A172 (cell line): ENCODE measurements around the gene TIMM23. TPM values are rescaled to one million over a fixed set of nuclear protein-coding genes. Genes with fewer than 3 reads are reported as not detected.
A peak's percentile ranks its signal among the peaks of the same experiment; 100 is the strongest.
"Not testable (repeated sequence)": the region's sequence is repeated elsewhere in the genome, so short reads cannot be mapped to it uniquely, and the experiment has no call there.

ENCODE experiments used
- DNase-seq: peaks from one replicate; pipeline ENCODE4 v3.0.0-alpha.2; 2015; ENCODE audit warnings: low spot score
- total RNA-seq: library from RNA; depleted of rRNA; stranded (reverse); fragments of >200 nt; shearing (Covaris generic); gene quantifications from 2 replicates; pipeline ENCODE4 v1.2.3, GENCODE V29; 2014; rRNA removed

TIMM23 gene, protein sequence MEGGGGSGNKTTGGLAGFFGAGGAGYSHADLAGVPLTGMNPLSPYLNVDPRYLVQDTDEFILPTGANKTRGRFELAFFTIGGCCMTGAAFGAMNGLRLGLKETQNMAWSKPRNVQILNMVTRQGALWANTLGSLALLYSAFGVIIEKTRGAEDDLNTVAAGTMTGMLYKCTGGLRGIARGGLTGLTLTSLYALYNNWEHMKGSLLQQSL
- 211 and 271 TPM in 2 replicates for total RNA-seq

DNA sequence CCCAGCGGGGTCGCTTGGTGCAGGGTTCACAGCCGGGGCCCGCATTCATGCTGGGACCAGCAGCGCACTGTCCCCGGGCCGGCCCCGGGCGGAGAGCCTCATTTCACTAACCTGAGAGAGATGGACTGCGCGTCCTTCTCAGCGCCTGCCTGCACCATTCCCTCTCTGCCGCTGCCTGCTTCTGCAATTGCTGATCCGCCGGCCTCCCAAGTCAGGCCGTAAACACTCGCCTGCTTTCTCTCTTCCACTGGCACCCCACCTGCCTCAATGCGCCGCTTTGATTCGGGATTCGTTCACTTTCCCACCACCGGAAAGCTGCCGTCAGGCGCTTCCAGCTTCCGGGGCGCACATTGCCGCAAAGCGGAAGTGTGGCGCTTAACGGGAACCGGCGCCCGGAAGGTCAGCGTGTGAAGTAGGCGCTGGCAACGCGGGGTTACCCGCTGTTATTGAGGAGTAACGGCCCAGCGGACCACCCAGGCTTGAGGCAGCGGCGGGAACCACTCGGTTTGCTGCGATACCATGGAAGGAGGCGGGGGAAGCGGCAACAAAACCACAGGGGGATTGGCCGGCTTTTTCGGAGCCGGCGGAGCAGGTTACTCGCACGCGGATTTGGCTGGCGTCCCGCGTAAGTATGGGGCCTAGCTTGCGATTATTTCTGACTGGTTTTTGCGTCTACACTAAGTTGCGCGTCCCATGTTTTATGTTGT, at the start of gene TIMM23:
TIMM23 (plus strand) TSS at position 384 of the 707 bp plus-strand sequence; CDS start at position 520, 136 bp downstream.
- DNase-seq = peak; percentile 70

DNA sequence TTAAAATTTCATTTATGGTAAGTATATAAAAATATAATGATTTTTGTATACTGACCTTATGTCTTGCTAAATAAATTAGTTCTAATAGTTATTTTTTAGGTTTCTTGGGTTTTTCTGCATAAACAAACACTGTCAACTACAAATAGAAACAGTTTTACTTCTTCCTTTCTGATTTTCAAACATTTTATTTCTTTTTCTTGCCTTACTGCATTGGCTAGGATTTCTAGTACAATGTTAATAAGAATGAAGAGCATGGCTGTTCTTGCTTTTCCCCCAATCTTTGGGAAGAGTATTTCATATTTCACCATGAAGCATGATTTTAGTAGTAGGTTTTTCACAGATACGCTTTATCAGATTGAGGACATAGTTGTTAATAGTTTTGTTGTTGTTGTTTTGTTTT, 45.5 kb upstream of the TIMM23 start:
- not testable (repeated sequence) for DNase-seq

DNA sequence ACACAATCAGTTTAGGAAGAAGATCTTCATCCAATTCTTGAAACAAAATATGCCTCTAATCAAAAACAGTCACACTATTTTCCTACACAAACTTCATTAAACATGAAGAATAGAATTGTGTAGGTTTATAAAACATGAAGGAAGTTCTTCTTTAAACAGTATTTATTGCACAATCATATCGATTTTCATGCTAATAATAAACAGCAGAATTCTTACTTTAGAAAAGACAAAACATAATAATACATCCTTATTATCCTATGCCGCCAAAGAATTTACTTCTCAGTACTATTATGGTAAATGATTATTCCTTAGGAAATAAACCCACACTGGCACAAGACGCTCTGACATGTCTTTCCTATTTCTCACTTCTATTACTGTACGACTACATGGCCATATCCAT, 41.0 kb upstream of the TIMM23 start:
- not testable (repeated sequence) for DNase-seq

DNA sequence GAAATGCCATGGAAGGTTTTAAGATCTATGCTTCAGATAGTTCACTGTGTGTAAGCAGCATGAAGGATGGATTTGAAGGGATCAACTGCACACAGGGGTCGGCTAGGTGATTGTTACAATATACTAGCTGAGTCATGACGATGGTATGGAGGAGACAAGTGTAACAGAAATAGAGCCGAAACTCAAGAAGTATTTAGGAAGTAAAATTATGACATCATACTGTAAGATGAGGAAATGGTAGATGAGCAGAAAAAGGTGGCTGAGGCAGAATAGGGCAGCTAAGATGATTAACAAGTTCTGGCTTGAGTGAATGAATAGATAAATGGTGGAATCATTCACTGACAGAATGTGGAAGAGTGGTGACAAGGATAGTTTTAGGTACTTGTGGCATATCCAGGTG, 37.5 kb upstream of the TIMM23 start:
- DNase-seq = not testable (repeated sequence)

DNA sequence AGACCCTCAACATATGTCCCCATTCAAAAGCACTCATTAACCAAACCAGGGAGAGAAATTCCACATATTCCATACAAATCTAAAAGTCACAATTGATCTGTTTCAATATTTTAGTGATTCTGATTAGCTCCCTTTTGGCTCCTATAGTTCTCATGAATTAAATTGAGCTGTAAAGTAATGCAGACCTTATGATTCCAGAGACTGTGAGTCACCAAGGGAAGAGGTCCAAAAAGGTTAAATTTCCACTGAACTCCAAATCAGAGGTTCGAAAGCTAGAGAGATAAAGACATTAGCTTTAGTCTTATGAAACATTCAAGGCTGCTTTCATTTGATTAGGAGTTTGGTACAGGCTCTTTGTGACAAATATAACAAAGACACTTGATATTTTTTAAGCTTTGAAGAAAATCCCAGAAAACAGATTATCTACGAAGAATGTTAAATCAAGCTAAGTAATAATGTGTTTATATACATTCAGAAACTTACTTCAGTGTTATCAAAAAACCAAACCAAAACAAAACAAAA, 33.1 kb upstream of the TIMM23 start:
- DNase-seq = not testable (repeated sequence)

DNA sequence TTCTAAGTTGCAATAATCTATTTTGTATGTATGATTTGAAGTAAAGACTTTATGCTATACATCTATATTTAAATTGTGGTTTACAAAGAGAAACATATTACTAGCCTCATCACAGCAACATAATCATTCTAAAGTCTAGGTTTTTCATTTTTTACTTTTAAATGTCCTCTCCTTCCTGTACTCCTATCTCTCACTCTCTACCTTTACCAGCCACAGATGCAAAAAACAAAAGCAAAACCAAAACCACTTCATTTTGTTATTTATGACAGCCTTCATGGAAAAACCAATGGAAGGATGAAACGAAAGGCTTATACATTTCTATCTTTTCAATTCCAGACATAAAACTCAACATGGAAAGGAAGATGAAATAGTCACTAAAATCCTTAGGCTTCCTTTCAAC, 31.1 kb upstream of the TIMM23 start:
- DNase-seq = not testable (repeated sequence)

DNA sequence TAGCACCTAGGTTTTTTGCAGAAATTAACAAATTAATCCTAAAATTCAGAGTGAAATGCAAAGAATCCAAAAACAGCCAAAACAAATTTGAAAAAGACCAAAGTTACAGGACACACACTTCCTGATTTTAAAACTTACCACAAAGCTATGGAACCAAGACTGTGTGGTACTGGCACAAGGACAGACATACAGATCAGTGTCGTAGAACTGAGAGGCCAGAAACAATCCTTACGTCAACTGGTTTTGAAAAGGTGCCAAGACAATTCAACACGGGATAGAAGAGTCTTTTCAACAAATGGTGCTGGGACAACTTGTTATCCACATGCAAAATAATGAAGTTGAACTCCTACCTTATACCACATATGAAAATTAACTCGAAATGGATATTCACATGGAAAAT, 26.8 kb upstream of the TIMM23 start:
- DNase-seq = not testable (repeated sequence)

DNA sequence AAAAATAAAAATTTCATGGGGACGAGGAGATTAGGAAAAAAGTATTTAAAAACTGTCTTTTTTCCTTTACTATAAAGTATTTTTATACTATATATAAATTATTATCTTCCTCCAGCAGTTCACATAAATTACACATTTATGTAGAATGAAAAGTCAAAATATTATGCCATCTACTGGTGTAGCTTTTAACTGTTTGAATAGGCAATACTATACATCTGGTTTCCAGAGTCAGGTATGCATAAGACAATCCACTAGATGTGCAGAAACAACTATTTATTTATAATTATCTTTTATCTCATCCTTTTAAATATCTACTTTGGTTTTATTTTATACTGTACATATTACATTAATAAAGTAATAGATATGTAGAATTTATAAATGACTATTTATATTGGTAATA, 24.9 kb upstream of the TIMM23 start:
- DNase-seq = not testable (repeated sequence)

DNA sequence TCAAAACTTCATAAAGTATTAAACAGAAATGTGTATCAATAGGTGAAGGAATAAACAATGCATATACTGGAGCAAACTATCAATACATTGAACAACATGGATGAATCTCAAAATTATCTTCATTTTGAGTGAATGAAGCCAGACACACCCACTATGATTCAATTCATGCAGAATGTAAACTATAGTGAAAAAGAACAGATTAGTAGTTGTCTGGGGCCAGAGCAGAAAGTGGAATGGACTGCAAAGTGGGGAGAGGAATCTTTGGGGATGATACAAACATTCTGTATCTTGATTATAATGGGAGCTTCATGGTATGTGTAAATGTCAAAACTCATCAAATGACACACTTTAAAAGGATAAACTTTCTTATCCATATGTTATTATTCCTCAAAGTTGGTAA, 23.5 kb upstream of the TIMM23 start:
- not testable (repeated sequence) for DNase-seq

DNA sequence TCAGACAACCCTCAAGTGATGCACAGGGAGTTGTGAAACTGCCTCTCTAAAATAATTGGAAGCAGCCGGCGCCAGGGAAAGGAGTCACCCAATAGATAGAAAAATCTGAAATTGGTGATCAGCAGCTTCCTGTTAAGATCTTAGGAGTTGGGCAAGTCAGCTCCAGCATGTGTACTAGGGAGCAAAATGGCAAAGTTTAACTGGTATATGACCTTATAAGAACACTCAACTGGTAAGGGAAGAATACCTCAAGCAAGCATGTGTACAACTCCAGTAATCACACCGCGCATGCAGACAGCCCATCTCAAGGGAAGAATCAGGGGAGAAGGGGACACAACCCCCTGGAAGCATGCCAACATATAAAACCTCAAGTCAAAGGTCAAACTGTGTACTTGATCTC, 17.9 kb upstream of the TIMM23 start:
- not testable (repeated sequence) for DNase-seq

DNA sequence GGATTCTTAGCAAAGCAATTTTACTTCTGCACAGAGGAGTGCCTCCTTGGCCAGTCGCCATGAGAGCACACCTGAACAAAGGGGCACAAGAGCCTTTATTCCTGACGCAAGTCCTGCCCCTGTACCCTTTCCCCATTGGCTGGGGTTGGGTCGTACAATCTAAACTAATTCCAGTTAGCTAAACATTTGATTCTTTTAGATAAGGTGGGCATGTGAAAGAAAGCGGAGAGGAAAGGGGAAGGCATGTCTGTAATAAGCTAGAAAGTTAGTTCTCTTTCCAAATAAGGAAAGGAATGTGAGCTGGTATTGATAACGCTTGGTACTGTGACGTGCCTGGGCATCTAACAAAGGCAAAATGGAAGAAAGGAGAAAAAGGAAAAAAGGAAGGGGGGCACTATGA, 15.7 kb upstream of the TIMM23 start:
- DNase-seq = not testable (repeated sequence)

DNA sequence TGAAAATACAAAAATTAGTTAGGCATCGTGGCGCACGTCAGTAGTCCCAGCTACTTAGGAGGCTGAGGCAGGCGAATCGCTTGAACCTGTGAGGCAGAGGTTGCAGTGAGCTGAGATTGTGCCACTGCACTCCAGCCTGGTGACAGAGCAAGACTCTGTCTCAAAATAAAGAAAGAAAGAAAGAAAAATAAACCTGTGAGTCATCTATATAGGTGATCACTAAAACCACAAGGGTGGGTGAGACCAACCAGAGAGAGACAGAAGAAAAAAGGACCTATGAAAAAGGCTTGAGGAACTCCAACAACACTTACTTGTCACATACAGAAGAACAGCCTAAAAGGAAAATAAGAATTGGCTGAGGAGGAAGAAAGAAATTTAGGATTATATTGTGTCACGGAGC, 14.4 kb upstream of the TIMM23 start:
- DNase-seq = not testable (repeated sequence)

DNA sequence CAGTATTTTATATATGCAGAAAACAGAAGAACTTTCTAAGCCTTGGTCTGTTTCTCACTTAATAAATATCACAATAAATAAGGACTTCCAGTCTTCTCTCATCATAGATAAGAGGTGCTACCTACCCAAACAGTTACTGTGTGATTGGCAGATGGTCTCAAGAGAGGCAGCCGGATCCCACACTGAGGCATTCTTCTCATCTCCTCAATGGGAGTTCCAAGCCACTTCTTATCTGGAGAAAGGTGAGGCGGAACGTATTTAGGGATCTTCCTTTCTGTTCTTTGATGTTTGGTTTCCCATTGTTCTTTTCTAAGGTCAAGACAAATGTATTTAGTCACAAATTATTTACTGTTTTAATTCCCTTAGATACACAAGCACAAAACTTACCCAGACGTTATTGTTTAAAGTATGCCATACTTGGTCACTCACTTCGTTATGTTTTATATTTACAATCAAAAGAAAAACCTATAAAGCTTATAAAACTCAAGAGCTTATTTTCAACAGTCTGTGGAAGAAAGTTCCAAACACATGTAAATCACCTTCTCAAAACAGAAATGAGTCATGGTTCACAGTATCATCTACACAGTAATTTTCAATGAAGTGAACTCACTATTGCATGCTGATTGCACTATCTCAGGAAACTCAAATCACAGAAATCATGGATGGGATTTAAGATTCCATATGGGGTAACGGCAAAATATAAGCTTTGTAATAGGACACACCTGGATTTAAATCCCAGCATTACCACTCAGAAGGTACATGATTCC, 9.4 kb upstream of the TIMM23 start:
- DNase-seq = not testable (repeated sequence)

DNA sequence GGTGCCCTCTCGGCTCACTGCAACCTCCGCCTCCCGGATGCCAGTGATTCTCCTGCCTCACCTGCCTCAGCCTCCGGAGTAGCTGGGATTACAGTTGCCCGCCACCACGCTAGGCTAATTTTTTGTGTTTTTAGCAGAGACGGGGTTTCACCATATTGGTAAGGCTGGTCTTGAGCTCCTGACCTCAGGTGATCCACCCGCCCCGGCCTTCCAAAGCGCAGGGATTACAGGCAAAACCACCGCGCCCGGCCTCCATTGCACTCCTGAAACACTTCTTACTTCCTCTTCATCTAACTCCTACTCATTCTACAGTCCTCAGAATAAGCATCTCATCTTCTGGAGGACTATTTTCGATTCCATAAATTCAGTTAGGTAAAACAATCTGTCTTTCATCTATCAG, 1.3 kb upstream of the TIMM23 start:
- not testable (repeated sequence) for DNase-seq

DNA sequence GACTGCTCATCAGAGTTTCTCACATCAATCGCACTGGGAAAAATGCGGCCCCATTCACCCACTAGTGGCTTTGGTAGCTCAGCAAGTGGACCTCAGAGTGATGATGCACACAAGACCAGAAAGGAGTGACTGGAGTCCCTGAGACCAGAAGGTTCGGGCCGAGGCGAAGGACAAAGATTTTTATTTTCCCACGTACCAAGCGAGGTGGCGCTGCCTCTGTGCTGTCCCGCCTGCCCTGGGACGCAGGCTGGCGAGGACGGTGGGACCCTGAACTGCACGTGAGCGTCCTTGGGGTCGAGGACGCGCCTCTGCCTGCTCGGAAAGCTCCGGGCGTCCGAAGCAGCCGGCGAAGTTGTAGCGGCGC, 565 bp upstream of the TIMM23 start:
- not testable (repeated sequence) for DNase-seq

DNA sequence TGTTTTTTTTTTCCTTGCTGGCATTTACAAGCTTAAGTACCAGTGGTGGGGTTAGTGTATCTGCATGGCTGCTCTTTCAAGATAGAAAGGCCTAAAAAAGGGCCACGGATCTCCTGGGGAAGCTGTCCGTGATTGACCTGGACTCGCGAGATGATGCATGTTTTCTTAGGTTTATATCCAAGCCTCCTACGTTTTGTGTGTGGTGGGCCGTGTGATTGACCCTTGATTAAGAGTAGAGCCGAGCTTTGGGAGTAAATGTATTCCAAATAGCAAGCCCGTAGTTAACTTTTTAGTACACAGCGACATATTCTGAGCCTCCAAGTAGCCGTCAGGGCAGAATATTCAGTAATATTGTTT, 502 bp downstream of the TIMM23 start:
- not testable (repeated sequence) for DNase-seq

DNA sequence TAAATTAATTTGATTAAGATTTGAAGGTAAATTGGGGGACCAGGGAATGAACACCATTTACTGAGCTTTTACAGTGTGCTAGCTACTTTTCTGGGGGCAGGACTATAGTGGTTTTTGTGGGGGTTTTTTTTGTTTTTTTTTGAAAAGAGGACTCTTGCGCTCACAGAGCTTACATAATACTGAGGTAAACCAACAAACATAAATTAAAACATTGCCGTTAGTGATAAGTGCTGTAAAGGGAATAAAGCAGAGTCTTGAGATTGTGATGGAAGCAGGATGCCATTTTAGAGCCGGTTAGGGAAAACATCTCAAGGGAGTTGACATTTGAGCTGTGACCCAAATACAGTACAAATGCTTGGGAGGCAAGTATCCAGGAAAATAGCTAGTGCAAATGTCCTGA, 1.8 kb downstream of the TIMM23 start:
- DNase-seq = not testable (repeated sequence)

DNA sequence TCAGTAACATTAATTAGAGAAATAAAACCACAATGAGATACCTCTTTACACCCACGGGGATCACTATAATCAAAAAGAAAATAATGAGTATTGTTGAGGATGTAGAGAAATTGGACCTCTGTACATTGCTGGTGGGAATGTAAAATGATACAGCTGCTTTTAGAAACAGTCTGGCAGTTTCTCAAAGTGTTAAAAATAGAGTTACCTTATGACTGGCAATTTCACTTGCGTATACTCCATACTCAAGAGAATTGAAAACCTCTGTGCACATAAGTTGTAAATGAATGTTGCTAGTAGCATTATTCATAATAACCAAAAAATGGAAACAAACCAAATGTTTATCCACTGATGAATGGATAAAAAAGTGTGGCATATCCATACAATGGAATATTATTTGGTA, 6.3 kb downstream of the TIMM23 start:
- DNase-seq = not testable (repeated sequence)

DNA sequence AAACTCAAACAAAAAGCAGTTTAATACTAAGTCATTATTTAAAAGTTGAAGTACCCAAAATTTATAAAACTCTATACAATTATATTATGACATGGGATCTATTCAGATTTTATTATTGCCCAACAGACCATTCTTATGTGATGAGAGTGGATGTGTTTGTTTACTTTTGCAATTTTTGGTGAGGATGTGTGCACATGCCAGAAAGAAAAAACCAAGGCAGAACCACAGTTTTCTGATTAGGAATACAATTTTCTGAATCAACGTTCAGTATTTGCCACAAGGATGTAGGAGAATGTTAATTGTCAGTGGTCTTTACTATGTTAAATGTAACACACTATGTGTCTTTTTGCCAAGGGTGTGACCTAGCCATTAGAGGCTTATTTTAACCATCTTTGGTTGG, 9.1 kb downstream of the TIMM23 start:
- not testable (repeated sequence) for DNase-seq

DNA sequence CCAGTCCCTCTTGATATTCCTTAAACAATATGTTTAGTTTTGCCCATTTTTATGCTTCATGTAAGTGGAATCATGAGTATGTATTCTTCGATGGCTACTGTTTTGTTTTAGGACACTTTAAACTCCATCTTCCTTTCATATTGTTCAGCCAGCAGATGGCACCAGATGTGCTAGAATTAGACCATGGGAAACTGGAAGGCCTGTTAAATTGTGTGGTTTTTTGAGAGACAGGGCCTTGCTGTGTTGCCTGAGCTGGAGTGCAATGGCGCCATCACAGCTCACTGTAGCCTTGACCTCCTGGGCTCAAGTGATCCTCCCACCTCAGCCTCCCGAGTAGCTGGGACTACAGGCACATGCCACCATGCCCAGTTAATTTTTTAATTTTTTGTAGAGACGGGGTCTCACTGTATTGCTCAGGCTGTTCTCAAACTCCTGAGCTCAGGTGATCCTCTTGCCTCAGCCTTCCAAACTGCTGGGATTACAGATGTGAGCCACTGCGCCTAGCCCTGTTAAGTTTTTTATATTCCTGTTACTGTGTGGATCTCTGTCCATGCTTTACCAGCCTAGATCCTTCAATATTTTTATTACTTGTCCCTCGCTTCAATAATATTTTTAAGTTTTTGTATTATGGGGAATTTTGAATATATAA, 11.4 kb downstream of the TIMM23 start:
- peak; percentile 35 for DNase-seq

DNA sequence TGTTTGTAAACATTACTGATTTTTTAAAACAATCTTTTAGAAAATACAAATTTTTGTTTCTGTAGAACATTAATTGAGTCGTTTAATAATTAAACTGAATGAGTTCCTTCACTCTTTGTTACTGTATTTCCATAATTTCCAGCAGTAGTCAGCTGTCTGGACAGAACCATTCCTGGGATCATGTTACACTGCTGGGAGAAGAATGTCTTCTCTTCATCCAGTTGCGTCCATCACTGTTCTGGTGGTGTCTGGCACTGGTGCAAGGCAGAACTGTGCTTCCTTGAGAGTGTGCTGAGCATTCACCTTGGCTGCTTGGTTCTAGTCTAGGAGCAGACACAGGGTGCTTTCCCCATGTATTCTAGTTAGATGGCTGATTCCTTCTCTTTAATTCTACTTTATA, 12.2 kb downstream of the TIMM23 start:
- DNase-seq = not testable (repeated sequence)

DNA sequence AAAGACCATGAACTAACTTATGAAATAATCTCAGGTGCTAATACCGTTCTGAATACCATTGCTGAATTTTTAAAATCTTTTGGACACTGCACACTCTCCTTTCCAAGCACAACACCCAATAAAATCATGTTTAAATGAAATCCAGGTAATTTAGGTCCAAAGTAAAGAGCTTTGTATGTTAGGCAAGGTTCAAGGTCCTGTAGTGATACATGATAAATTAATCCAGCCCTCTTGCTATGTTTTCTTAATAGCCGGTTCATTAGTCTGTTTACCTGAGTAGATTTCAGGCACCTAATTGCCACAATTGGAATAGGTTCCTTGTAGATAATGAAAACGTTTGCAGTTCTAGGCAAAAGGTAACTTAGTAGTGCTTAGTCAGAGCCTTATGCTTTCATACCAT, 13.3 kb downstream of the TIMM23 start:
- not testable (repeated sequence) for DNase-seq
